Spleen (tissue), 11 donors: ENCODE data around the gene STAT3. TPM values are rescaled to one million over a fixed set of nuclear protein-coding genes. Genes with fewer than 3 reads are reported as not detected.

ENCODE experiments used
- DNase-seq: peaks from one replicate; pipeline ENCODE4 v3.0.0-alpha.2; 2020
- H3K27ac ChIP-seq, 8 donors: fragments of 200-600 bp; sonication (generic) in 7 of 8; 1 replicate in 4 of 8; 2 replicates in 4 of 8; pipeline versions ENCODE4 v1.5.0 to v1.8.0; 2016 to 2021; ENCODE audit warnings: inconsistent platforms in 4 of 8, mild to moderate bottlenecking in 4 of 8, moderate library complexity in 1 of 8
- H3K27me3 ChIP-seq, 7 donors: fragments of 200-600 bp; sonication (generic) in 6 of 7; replicated peaks in 1 of 7; 1 replicate in 4 of 7; 2 replicates in 3 of 7; pipeline versions ENCODE4 v1.5.0 to v1.8.0; 2016 to 2021; ENCODE audit warnings: inconsistent platforms in 3 of 7, mild to moderate bottlenecking in 1 of 7
- H3K36me3 ChIP-seq, 6 donors: fragments of 200-600 bp; sonication (generic) in 5 of 6; 1 replicate in 4 of 6; 2 replicates in 2 of 6; pipeline versions ENCODE4 v1.5.0 to v1.8.0; 2016 to 2021; ENCODE audit warnings: inconsistent platforms in 2 of 6
- H3K4me1 ChIP-seq, 6 donors: fragments of 200-600 bp; sonication (generic) in 5 of 6; 1 replicate in 3 of 6; 2 replicates in 3 of 6; pipeline versions ENCODE4 v1.5.0 to v1.8.0; 2016 to 2021; ENCODE audit warnings: inconsistent platforms in 3 of 6
- H3K4me3 ChIP-seq, 8 donors: fragments of 200-600 bp; sonication (generic) in 7 of 8; 1 replicate in 4 of 8; 2 replicates in 4 of 8; pipeline versions ENCODE4 v1.5.0 to v1.8.0; 2016 to 2021; ENCODE audit warnings: inconsistent platforms in 4 of 8, mild to moderate bottlenecking in 4 of 8, moderate library complexity in 2 of 8
- H3K9me3 ChIP-seq, 8 donors: fragments of 200-600 bp; sonication (generic) in 7 of 8; 1 replicate in 4 of 8; 2 replicates in 4 of 8; pipeline versions ENCODE4 v1.5.0 to v1.8.0; 2016 to 2021; ENCODE audit warnings: inconsistent platforms in 4 of 8
- CTCF ChIP-seq, 11 experiments: fragments of 200-600 bp in 7 of 11; fragments of 450-650 bp in 4 of 11; sonication (generic) in 4 of 11; IDR thresholded peaks in 8 of 11; conservative IDR thresholded peaks in 3 of 11; 1 replicate in 7 of 11; 2 replicates in 4 of 11; pipeline versions ENCODE4 v1.4.0 to v1.8.0; 2016 to 2021; ENCODE audit warnings: antibody characterized with exemption in 11 of 11, inconsistent platforms in 4 of 11, mild to moderate bottlenecking in 1 of 11
- POLR2A ChIP-seq, 3 donors: fragments of 450-650 bp; IDR thresholded peaks; one replicate each; pipeline ENCODE4 v1.5.1; 2017; ENCODE audit warnings: antibody characterized with exemption in 3 of 3, mild to moderate bottlenecking in 1 of 3
- POLR2AphosphoS5 ChIP-seq, 3 donors: sonication (generic); formaldehyde crosslinking; IDR thresholded peaks; one replicate each; pipeline ENCODE4 v1.5.1; 2017; ENCODE audit warnings: antibody characterized with exemption in 3 of 3
- WGBS, 5 donors: extraction: QIAGEN DNeasy Blood & Tissue Kit in 3 of 5; methylation state at CpG; one replicate each; pipeline versions ENCODE4 v1.1.5 to v1.1.7; 2013 to 2018; 5-methylcytosine and 5-hydroxymethylcytosine counted together
- intact Hi-C: fragments of 100-400 bp; cut with DNase I; formaldehyde crosslinking; loops from one replicate; pipeline ENCODE4 v1.15.0; 2023; ENCODE audit warnings: low total_unique reads
- polyA plus RNA-seq, 3 donors: library from polyadenylated mRNA; stranded (reverse); fragments of 200-250 nt; gene quantifications; one replicate each; pipeline ENCODE4 v1.2.1, GENCODE V29; 2013
- total RNA-seq, 7 donors: library from RNA; depleted of rRNA in 3 of 7; stranded (reverse); fragments of >200 nt in 3 of 7; fragmentation: NEBNext Ultra II Directional in 4 of 7; extraction: Animal tissue kit (Norgen Biotek cat#: 25700) in 4 of 7; gene quantifications; one replicate each; pipeline versions ENCODE4 v1.1.0 to v1.2.1, GENCODE V29; 2016 to 2021
- donor health status: healthy with polysubstance abuse.
- donor health status: DM: no; HTN: no; CAD: no; lungs with moderate emphysema.
- donor health status: DM: no; HTN: no; CAD: no.
- donor health status: Bipolar disorder and iron deficiency.
- donor health status: healthy.
- donor health status: DM: no; HTN: no; CAD: no.
- donor health status: DM: yes; HTN: yes; CAD: no.

The STAT3 gene
- total and polyA plus RNA-seq, 10 donors: 18.3 to 326 (median 241) TPM

DNA sequence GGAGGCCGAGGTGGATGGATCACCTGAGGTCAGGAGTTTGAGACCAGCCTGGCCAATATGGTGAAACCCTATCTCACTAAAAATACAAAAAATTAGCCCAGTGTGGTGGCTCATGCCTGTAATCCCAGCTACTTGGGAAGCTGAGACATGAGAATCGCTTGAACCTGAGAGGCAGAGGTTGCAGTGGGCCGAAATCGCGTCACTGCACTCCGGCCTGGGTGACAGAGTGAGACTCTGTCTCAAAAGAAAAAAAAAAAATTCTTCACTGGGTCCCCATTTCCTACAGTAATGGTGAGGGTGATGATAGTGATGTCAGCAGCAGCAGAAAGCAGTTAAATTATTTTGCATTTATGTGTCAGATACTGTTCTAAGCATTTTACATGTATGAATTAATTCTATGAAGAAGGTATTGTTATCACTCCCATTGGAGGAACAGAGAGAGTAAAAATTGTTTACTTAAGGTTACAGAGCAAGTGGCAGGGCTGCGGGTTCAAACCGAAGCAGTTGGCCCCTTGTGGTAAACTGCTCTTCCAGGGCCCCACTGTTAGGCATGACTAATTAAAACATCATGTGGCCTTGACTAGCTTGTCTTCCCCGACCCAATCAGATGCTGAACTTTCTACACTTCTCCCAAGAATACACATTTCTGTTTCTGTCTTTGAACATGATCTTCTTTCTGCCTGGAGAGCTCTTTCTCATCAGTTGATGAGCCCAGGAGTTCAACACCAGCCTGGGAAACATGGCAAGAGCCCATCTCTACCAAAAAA, 45.8 kb downstream of the STAT3 start:
- H3K9me3 ChIP-seq: no peaks in the 10 kb centered on the region
- TF ChIP-seq CTCF (IDR thresholded peaks at IDR 0.05 in 8 of 11, conservative IDR thresholded peaks at IDR 0.05 in 3 of 11) (no peak), POLR2A (IDR thresholded peaks at IDR 0.05) (no peak), POLR2AphosphoS5 (IDR thresholded peaks at IDR 0.05) (no peak)
- H3K4me1 ChIP-seq: peaks cover 4 to 70% (median 35%) of the 10 kb centered on the region in 6 donors
- intact Hi-C loops: no loop called here
- H3K27me3 ChIP-seq: no peaks in the 10 kb centered on the region
- H3K27ac ChIP-seq: peak overlapping the region in 5 of 8 donors; percentile 3 to 49 (median 26)
- no peak for DNase-seq
- peaks cover 10 to 96% (median 73%) of the 10 kb centered on the region in 6 donors for H3K36me3 ChIP-seq
- no peak overlapping the region for H3K4me3 ChIP-seq
- WGBS, 5 donors: 72 to 83% (median 75%) methylated on average over 9 of the region's 9 CpGs

DNA sequence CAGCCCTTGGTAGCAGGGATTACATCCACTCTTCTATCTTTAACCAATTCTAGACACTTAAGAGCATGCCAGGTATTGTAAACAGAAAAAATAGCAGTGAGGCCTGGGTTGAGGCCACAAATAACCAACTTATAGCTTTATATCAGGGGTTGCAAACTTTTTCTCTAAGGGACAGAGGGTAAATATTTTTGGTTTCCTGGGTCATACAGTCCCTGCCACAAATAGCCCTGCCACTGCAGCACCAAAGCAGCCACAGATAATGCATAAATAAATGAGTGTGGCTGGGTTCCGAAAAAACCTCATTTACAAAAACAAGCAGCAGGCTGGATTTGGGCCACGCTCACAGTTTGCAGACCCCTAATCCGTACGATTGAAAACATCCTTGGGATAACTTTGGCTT, 46.7 kb downstream of the STAT3 start:
- H3K4me3 ChIP-seq: no peak overlapping the region
- WGBS, 5 donors: 85 to 93% (median 89%) methylated on average over 4 of the region's 4 CpGs
- H3K4me1 ChIP-seq: peaks cover 4 to 68% (median 32%) of the 10 kb centered on the region in 6 donors
- intact Hi-C loops: no loop called here
- no peaks in the 10 kb centered on the region for H3K9me3 ChIP-seq
- no peaks in the 10 kb centered on the region for H3K27me3 ChIP-seq
- no peak for TF ChIP-seq CTCF (IDR thresholded peaks at IDR 0.05 in 8 of 11, conservative IDR thresholded peaks at IDR 0.05 in 3 of 11)
- no peak for TF ChIP-seq POLR2AphosphoS5 (IDR thresholded peaks at IDR 0.05)
- no peak for TF ChIP-seq POLR2A (IDR thresholded peaks at IDR 0.05)
- H3K36me3 ChIP-seq: peaks cover 10 to 96% (median 80%) of the 10 kb centered on the region in 6 donors
- H3K27ac ChIP-seq: peak overlapping the region in 2 of 8 donors; percentile 29 to 49
- DNase-seq: no peak

GRCh38 chr17:42340691-42341127, 47.5 kb downstream of the STAT3 start:
- intact Hi-C loops: no loop called here
- Histone ChIP-seq H3K9me3 (no peaks in the 10 kb centered on the region), H3K27ac (peak overlapping the region in 2 of 8 donors; percentile 29 to 49), H3K4me1 (peaks cover 4 to 66% (median 30%) of the 10 kb centered on the region in 6 donors), H3K36me3 (peaks cover 10 to 96% (median 80%) of the 10 kb centered on the region in 6 donors), H3K27me3 (no peaks in the 10 kb centered on the region), H3K4me3 (no peak overlapping the region)
- no peak for DNase-seq
- TF ChIP-seq CTCF (IDR thresholded peaks at IDR 0.05 in 8 of 11, conservative IDR thresholded peaks at IDR 0.05 in 3 of 11) (no peak), POLR2AphosphoS5 (IDR thresholded peaks at IDR 0.05) (no peak), POLR2A (IDR thresholded peaks at IDR 0.05) (no peak)

DNA sequence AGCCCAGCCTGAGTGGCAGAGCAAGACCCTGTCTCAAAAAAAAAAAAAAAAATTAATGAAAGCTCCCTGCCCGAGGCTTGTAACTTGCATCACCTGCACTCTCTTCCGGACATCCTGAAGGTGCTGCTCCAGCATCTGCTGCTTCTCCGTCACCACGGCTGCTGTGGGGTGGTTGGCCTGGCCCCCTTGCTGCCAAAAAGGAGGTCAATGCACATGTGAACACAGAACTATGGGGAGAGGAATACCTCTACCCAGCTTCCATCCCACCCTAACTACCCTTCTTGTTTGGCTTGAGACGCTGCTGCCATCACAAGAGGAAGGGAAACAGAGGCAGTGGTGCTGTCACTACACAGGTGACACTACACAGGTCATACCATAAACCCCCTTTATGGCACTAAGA, 49.0 kb downstream of the STAT3 start:
- TF ChIP-seq CTCF (IDR thresholded peaks at IDR 0.05 in 8 of 11, conservative IDR thresholded peaks at IDR 0.05 in 3 of 11) (no peak), POLR2AphosphoS5 (IDR thresholded peaks at IDR 0.05) (peak in 1 of 3 donors; percentile 19)

More for the DNA sequence above, 49.0 kb downstream of the STAT3 start:
- no peaks in the 10 kb centered on the region for H3K9me3 ChIP-seq
- no peaks in the 10 kb centered on the region for H3K27me3 ChIP-seq
- peak overlapping the region in 3 of 8 donors; percentile 25 to 60 (median 28) for H3K27ac ChIP-seq
- DNase-seq: no peak
- H3K4me3 ChIP-seq: no peak overlapping the region
- intact Hi-C loops: no loop called here
- H3K36me3 ChIP-seq: peaks cover 5 to 96% (median 81%) of the 10 kb centered on the region in 6 donors
- peaks cover 4 to 66% (median 29%) of the 10 kb centered on the region in 6 donors for H3K4me1 ChIP-seq
- WGBS, 5 donors: 81 to 95% (median 89%) methylated on average over 5 of the region's 5 CpGs
